GM23338 (cell line): ENCODE results near the gene GVQW3. TPM values are rescaled to one million over a fixed set of nuclear protein-coding genes. Genes with fewer than 3 reads are reported as not detected.

ENCODE experiments used
- ATAC-seq: fragments of 200-7000 bp; cut with Tn5 transposase; 3 replicates; pipeline ENCODE4 v1.9.1; 2020
- DNase-seq: peaks from one replicate; pipeline ENCODE4 v3.0.0-alpha.2; 2015; ENCODE audit warnings: low spot score
- H2AFZ ChIP-seq: fragments of 200-600 bp; sonication (generic); 2 replicates; pipeline ENCODE4 v1.8.0; 2016; ENCODE audit warnings: antibody characterized with exemption, mild to moderate bottlenecking, moderate library complexity
- H3F3A ChIP-seq: fragments of 200-600 bp; sonication (generic); replicated peaks from 2 replicates; pipeline ENCODE4 v1.8.0; 2017; ENCODE audit warnings: antibody characterized with exemption, mixed run types, low read depth
- H3K27ac ChIP-seq: fragments of 200-600 bp; sonication (generic); 2 replicates; pipeline ENCODE4 v1.6.1; 2016; ENCODE audit warnings: low read depth
- H3K27me3 ChIP-seq: fragments of 200-600 bp; sonication (generic); 2 replicates; pipeline ENCODE4 v1.8.0; 2016; ENCODE audit warnings: mild to moderate bottlenecking, mixed run types, moderate library complexity; ENCODE audit not compliant: insufficient read depth
- H3K36me3 ChIP-seq: fragments of 200-600 bp; sonication (generic); 2 replicates; pipeline ENCODE4 v1.8.0; 2016; ENCODE audit warnings: mild to moderate bottlenecking; ENCODE audit not compliant: insufficient read depth
- H3K4me1 ChIP-seq: fragments of 200-600 bp; sonication (generic); 2 replicates; pipeline ENCODE4 v1.8.0; 2016; ENCODE audit warnings: mild to moderate bottlenecking, moderate library complexity; ENCODE audit not compliant: insufficient read depth
- H3K4me2 ChIP-seq: fragments of 200-600 bp; sonication (generic); 2 replicates; pipeline ENCODE4 v1.7.1; 2017; ENCODE audit warnings: mixed run types
- H3K4me3 ChIP-seq: fragments of 200-600 bp; sonication (generic); 2 replicates; pipeline ENCODE4 v1.6.1; 2016; ENCODE audit warnings: mixed run types
- H3K79me2 ChIP-seq: fragments of 200-600 bp; sonication (generic); replicated peaks from 2 replicates; pipeline ENCODE4 v1.8.0; 2017; ENCODE audit warnings: mild to moderate bottlenecking; ENCODE audit not compliant: insufficient read depth
- H3K9me2 ChIP-seq: fragments of 200-600 bp; sonication (generic); 2 replicates; pipeline ENCODE4 v1.8.0; 2017; ENCODE audit not compliant: insufficient read depth
- H4K20me1 ChIP-seq: fragments of 200-600 bp; sonication (generic); replicated peaks from 2 replicates; pipeline ENCODE4 v1.8.0; 2017; ENCODE audit warnings: mild to moderate bottlenecking; ENCODE audit not compliant: insufficient read depth
- H3K27ac Mint-ChIP-seq: 2 replicates; pipeline ENCODE4 v1.8.0; 2020; ENCODE audit warnings: inconsistent platforms, mild to moderate bottlenecking, moderate library complexity, mixed read lengths
- H3K27me3 Mint-ChIP-seq: 3 replicates; pipeline ENCODE4 v1.8.0; 2022; ENCODE audit warnings: low read depth, mild to moderate bottlenecking, moderate library complexity, mixed read lengths, inconsistent platforms; ENCODE audit not compliant: insufficient read depth, poor library complexity
- H3K36me3 Mint-ChIP-seq: 3 replicates; pipeline ENCODE4 v1.8.0; 2021; ENCODE audit warnings: low read depth, mild to moderate bottlenecking, inconsistent platforms, moderate library complexity, mixed read lengths
- H3K4me1 Mint-ChIP-seq: 3 replicates; pipeline ENCODE4 v1.8.0; 2020; ENCODE audit warnings: mild to moderate bottlenecking, inconsistent platforms, mixed read lengths
- H3K4me3 Mint-ChIP-seq: 3 replicates; pipeline ENCODE4 v1.8.0; 2021; ENCODE audit warnings: moderate library complexity, mild to moderate bottlenecking, inconsistent platforms, mixed read lengths
- H3K9me3 Mint-ChIP-seq: 3 replicates; pipeline ENCODE4 v1.8.0; 2020; ENCODE audit warnings: moderate library complexity, mild to moderate bottlenecking, inconsistent platforms, mixed read lengths
- CREB1 ChIP-seq: fragments of 250-450 bp; sonication (Bioruptor Pico); IDR thresholded peaks from 2 replicates; pipeline ENCODE4 v1.5.0; 2020; ENCODE audit warnings: low read depth, mild to moderate bottlenecking, moderate library complexity
- CTCF ChIP-seq, 2 experiments: fragments of 200-600 bp in 1 of 2; sonication (generic) in 1 of 2; conservative IDR thresholded peaks; 2 replicates each; pipeline versions ENCODE4 v1.5.1 to v1.6.1; 2016 to 2017; ENCODE audit warnings: antibody characterized with exemption in 2 of 2, low read depth in 2 of 2, mild to moderate bottlenecking in 2 of 2, moderate library complexity in 1 of 2
- EZH2 ChIP-seq: fragments of 200-600 bp; sonication (generic); IDR thresholded peaks from one replicate; pipeline ENCODE4 v1.8.0; 2017; ENCODE audit warnings: antibody characterized with exemption, mild to moderate bottlenecking, low read depth; ENCODE audit not compliant: unreplicated experiment
- EZH2phosphoT487 ChIP-seq: fragments of 200-600 bp; sonication (generic); IDR thresholded peaks from one replicate; pipeline ENCODE4 v1.8.1; 2018; ENCODE audit warnings: antibody characterized with exemption; ENCODE audit not compliant: unreplicated experiment
- JUNB ChIP-seq: IDR thresholded peaks from one replicate; pipeline ENCODE4 v1.6.1; 2016; ENCODE audit warnings: antibody characterized with exemption; ENCODE audit not compliant: unreplicated experiment
- POLR2AphosphoS5 ChIP-seq: IDR thresholded peaks from 2 replicates; pipeline ENCODE4 v1.6.1; 2016; ENCODE audit warnings: antibody characterized with exemption, low read depth
- REST ChIP-seq: IDR thresholded peaks from one replicate; pipeline ENCODE4 v1.6.1; 2018; ENCODE audit warnings: antibody characterized with exemption; ENCODE audit not compliant: unreplicated experiment
- STAT1 ChIP-seq: IDR thresholded peaks from one replicate; pipeline ENCODE4 v1.6.1; 2016; ENCODE audit warnings: antibody characterized with exemption; ENCODE audit not compliant: unreplicated experiment
- ZNF114 ChIP-seq: fragments of 250-450 bp; sonication (Bioruptor Pico); IDR thresholded peaks from 2 replicates; pipeline ENCODE4 v1.5.0; 2020; ENCODE audit warnings: mild to moderate bottlenecking, moderate library complexity
- ZNF331 ChIP-seq: fragments of 250-450 bp; sonication (Bioruptor Pico); IDR thresholded peaks from 2 replicates; pipeline ENCODE4 v1.5.0; 2020; ENCODE audit warnings: low read depth, mild to moderate bottlenecking, moderate library complexity
- ZNF462 ChIP-seq: fragments of 250-450 bp; sonication (Bioruptor Pico); IDR thresholded peaks from 2 replicates; pipeline ENCODE4 v1.5.0; 2020; ENCODE audit warnings: mild to moderate bottlenecking, moderate library complexity
- polyA plus RNA-seq: library from polyadenylated mRNA; unstranded; fragments of >200 nt; fragmentation: Nextera tagmentation; extraction: Ambion mirVana; gene quantifications from 2 replicates; pipeline ENCODE4 v1.2.1, GENCODE V29; 2016
- total RNA-seq: library from RNA; depleted of rRNA; stranded (reverse); fragments of >200 nt; shearing (Covaris generic); gene quantifications from 2 replicates; pipeline ENCODE4 v1.2.3, GENCODE V29; 2014
- TF ChIP-seq, protein P1 (sequence below): IDR thresholded peaks from 2 replicates; pipeline ENCODE4 v1.6.1; 2016; ENCODE audit warnings: antibody characterized with exemption

GVQW3 gene
- total and polyA plus RNA-seq, 2 experiments from 2014 or later = 3.5 to 4.9 TPM

GRCh38 chr11:76408171-76408965 lies 27.2 kb downstream of the GVQW3 start:
- Histone ChIP-seq H3K79me2 (no peaks in the 10 kb centered on the region), H3K4me1 (no peaks in the 10 kb centered on the region; the same call in 1 of the 2 replicates), H3K36me3 (no peaks in the 10 kb centered on the region), H3K27me3 (no peaks in the 10 kb centered on the region), H3K27ac (no peak overlapping the region), H2AFZ (no peak overlapping the region), H3F3A (no peaks in the 10 kb centered on the region), H3K4me2 (no peak overlapping the region), H4K20me1 (0 out of 2 replicates have a peak, but pooled peaks cover 5% of the 10 kb centered on the region), H3K9me2 (peaks cover 6% of the 10 kb centered on the region; the same call in 1 of the 2 replicates), H3K4me3 (no peak overlapping the region)
- DNase-seq (no peak), ATAC-seq (no peak)
- H3K27ac Mint-ChIP-seq = no peak overlapping the region
- H3K4me3 Mint-ChIP-seq = no peak overlapping the region; the same call in 2 of the 3 replicates
- H3K27me3 Mint-ChIP-seq = no peaks in the 10 kb centered on the region
- 0 out of 3 replicates have a peak, but pooled peaks cover 2% of the 10 kb centered on the region for H3K36me3 Mint-ChIP-seq
- no peak for TF ChIP-seq EZH2
- TF ChIP-seq CTCF (conservative IDR thresholded peaks at IDR 0.05; ENCODE audit: low read depth in 2 of 2) = no peak
- TF ChIP-seq EZH2phosphoT487 = no peak
- no peak for TF ChIP-seq REST
- no peak for TF ChIP-seq JUNB
- TF ChIP-seq POLR2AphosphoS5 = no peak
- TF ChIP-seq ZNF331 (CRISPR knock-in tag) = no peak
- no peak for TF ChIP-seq ZNF462 (CRISPR knock-in tag)
- TF ChIP-seq CREB1 = no peak
- TF ChIP-seq, protein P1, sequence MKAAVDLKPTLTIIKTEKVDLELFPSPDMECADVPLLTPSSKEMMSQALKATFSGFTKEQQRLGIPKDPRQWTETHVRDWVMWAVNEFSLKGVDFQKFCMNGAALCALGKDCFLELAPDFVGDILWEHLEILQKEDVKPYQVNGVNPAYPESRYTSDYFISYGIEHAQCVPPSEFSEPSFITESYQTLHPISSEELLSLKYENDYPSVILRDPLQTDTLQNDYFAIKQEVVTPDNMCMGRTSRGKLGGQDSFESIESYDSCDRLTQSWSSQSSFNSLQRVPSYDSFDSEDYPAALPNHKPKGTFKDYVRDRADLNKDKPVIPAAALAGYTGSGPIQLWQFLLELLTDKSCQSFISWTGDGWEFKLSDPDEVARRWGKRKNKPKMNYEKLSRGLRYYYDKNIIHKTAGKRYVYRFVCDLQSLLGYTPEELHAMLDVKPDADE = no peak
- TF ChIP-seq STAT1 = no peak
- TF ChIP-seq ZNF114 (CRISPR knock-in tag) = no peak
- no peaks in the 10 kb centered on the region for H3K9me3 Mint-ChIP-seq
- peaks cover 5% of the 10 kb centered on the region for H3K4me1 Mint-ChIP-seq
